VCaP (cell line): ENCODE results near the gene ZPBP2.
A peak's percentile ranks its signal among the peaks of the same experiment; 100 is the strongest.
"Not testable (repeated sequence)": the region's sequence is repeated elsewhere in the genome, so short reads cannot be mapped to it uniquely, and the experiment has no call there.

Source experiments
- H3K27ac ChIP-seq: fragments of 450-650 bp; 2 replicates; pipeline ENCODE4 v1.5.1; 2017
- TF ChIP-seq, protein P1 (sequence below): fragments of 450-650 bp; conservative IDR thresholded peaks from 2 replicates; pipeline ENCODE4 v1.5.1; 2017; ENCODE audit warnings: mild to moderate bottlenecking, moderate library complexity

Gene ZPBP2

DNA sequence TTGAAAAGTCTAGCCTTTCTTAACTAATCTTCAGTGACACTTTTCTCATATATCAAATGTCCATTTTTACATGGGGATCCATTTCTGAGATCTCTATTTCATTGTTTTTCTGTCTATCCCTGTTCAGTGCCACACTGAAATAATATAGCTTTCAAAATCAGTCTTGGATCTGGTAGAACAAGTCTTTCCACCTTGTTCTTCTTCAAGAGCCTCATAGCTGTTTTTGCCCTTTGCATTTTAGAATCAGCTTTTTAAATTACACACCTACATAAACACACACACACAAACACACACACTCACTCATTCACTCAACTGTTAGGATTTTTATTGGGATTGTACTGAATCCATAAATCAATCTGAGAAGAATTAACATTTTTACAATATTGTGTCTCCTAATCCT lies 31.2 kb downstream of the ZPBP2 start:
- TF ChIP-seq, protein P1, sequence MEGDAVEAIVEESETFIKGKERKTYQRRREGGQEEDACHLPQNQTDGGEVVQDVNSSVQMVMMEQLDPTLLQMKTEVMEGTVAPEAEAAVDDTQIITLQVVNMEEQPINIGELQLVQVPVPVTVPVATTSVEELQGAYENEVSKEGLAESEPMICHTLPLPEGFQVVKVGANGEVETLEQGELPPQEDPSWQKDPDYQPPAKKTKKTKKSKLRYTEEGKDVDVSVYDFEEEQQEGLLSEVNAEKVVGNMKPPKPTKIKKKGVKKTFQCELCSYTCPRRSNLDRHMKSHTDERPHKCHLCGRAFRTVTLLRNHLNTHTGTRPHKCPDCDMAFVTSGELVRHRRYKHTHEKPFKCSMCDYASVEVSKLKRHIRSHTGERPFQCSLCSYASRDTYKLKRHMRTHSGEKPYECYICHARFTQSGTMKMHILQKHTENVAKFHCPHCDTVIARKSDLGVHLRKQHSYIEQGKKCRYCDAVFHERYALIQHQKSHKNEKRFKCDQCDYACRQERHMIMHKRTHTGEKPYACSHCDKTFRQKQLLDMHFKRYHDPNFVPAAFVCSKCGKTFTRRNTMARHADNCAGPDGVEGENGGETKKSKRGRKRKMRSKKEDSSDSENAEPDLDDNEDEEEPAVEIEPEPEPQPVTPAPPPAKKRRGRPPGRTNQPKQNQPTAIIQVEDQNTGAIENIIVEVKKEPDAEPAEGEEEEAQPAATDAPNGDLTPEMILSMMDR: no peak
- H3K27ac ChIP-seq: peak overlapping the region; percentile 46

GRCh38 chr17:39902027-39902426 lies 34.0 kb downstream of the ZPBP2 start:
- H3K27ac ChIP-seq: not testable (repeated sequence)

DNA sequence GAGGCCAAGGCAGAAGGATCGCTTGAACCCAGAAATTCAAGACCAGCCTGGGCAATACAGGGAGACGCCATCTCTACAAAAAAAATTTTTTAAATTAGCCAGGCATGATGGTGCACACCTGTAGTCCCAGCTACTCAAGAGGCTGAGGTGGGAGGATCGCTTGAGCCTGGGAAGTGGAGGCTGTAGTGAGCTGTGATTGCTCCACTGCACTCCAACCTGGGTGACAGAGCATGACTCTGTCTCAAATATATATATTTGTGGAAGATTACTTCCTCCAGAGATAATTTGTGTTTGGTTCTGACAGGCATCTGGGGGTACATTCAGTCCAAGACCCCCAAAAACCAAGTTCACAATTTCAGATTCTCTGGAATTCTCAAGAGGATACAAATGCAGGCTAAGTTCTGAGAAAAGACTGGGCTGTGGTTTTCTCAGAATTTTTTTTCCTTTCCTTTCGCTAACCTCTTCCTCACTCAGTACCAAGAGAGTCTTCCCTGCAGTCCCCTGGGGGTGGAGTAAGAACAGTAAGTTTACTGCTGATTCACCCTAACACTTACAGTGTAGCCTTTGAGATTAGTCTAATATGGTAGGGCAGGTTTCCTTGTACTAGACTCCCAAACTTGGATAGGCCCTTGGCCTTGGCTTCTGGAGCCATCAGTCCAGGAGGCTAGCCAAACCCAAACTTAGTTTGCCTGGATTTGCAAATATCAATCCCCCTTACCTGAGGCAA lies 35.3 kb downstream of the ZPBP2 start:
- H3K27ac ChIP-seq: no peak overlapping the region
- TF ChIP-seq, protein P1: no peak

DNA sequence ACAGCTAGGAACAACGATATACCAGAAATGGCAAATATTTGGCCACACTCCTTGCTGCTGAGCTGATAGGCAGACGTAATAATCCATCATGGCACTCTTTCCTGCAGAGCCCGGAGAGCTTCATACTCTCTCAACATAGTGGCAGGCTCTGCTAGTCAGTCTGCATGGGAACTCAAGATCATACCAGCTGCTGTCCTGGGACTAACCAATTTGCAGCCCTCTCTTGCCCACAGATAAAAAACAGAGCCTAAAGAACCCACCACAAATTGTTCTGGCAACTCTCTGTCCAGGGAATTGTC lies 36.9 kb downstream of the ZPBP2 start:
- H3K27ac ChIP-seq: no peak overlapping the region
- TF ChIP-seq, protein P1: no peak

GRCh38 chr17:39908789-39909352 lies 40.9 kb downstream of the ZPBP2 start:
- no peak overlapping the region for H3K27ac ChIP-seq
- TF ChIP-seq, protein P1: no peak

- H3K27ac ChIP-seq: no peak overlapping the region
- TF ChIP-seq, protein P1: no peak
Observed at GRCh38 chr17:39913989-39914388, 46.0 kb downstream of the ZPBP2 start.

DNA sequence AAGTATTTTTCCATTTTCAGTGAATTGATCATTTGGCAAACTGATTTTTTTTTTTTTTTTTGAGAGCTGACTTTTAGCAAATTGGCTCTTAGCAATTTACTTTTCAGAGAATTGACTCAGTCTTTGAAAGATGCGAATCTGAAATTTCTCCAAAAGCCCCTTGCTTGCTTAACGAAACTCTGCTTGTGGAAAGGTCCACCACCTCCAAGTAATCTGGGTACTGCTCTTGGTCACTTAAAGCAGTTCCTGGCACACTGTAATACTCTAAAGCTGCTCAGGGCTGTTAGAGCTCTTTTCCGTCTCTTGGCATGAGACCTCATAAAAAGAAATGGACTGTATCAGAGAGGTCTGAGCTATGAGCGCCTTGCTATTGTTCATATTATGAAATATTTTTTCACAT lies 47.6 kb downstream of the ZPBP2 start:
- TF ChIP-seq, protein P1: no peak
- H3K27ac ChIP-seq: no peak overlapping the region

GRCh38 chr17:39916918-39917317 lies 48.9 kb downstream of the ZPBP2 start:
- TF ChIP-seq, protein P1: peak; percentile 22
- H3K27ac ChIP-seq: no peak overlapping the region
